Caco-2 (cell line): ENCODE data around the gene EVPL. TPM values are rescaled to one million over a fixed set of nuclear protein-coding genes. Genes with fewer than 3 reads are reported as not detected.
"Not testable (repeated sequence)": the region's sequence is repeated elsewhere in the genome, so short reads cannot be mapped to it uniquely, and the experiment has no call there.

ENCODE experiments used
- BruUV-seq: library from RNA; stranded (reverse); fragments of 400-500 nt; replicated peaks from 2 replicates; lab custom pipeline; 2021; lab: Mats Ljungman, UMichigan
- CTCF ChIA-PET: fragments of 300-600 bp; sonication (Branson Sonifier 250); formaldehyde crosslinking; loops from one replicate; lab custom pipeline; 2022; ENCODE audit warnings: antibody characterized with exemption; lab: Charles Lee
- POLR2A ChIA-PET: fragments of 300-600 bp; sonication (Branson Sonifier 250); formaldehyde crosslinking; loops from one replicate; lab custom pipeline; 2022; ENCODE audit warnings: antibody characterized with exemption; lab: Charles Lee
- DNase-seq, 2 experiments: peaks; one replicate each; pipeline versions ENCODE4 v3.0.0 to v3.0.0-alpha.2; 2020 to 2022
- H3K27me3 ChIP-seq: replicated peaks from 2 replicates; pipeline ENCODE4 v1.6.0; 2011; ENCODE audit warnings: low read length; ENCODE audit not compliant: control insufficient read depth, insufficient read depth
- H3K36me3 ChIP-seq: 2 replicates; pipeline ENCODE4 v1.5.1; 2011; ENCODE audit warnings: low read length; ENCODE audit not compliant: control insufficient read depth, insufficient read depth
- H3K4me1 ChIP-seq: fragments of 250-450 bp; sonication (Bioruptor Pico); 2 replicates; pipeline ENCODE4 v1.5.1; 2020; ENCODE audit warnings: mild to moderate bottlenecking
- H3K4me3 ChIP-seq: 2 replicates; pipeline ENCODE4 v1.5.1; 2011; ENCODE audit warnings: low read depth, mild to moderate bottlenecking, control low read depth, low read length
- H3K9me3 ChIP-seq: fragments of 250-450 bp; sonication (Bioruptor Pico); 2 replicates; pipeline ENCODE4 v1.5.1; 2020; ENCODE audit warnings: mild to moderate bottlenecking, moderate library complexity
- H3K27ac Mint-ChIP-seq: one replicate; pipeline ENCODE4 v1.8.0; 2022; ENCODE audit warnings: mixed read lengths; ENCODE audit not compliant: unreplicated experiment
- H3K27me3 Mint-ChIP-seq: one replicate; pipeline ENCODE4 v1.8.0; 2022; ENCODE audit warnings: mixed read lengths; ENCODE audit not compliant: insufficient read depth, unreplicated experiment
- H3K36me3 Mint-ChIP-seq: one replicate; pipeline ENCODE4 v1.8.0; 2022; ENCODE audit warnings: mild to moderate bottlenecking, mixed read lengths; ENCODE audit not compliant: insufficient read depth, unreplicated experiment
- H3K4me1 Mint-ChIP-seq: one replicate; pipeline ENCODE4 v1.8.0; 2022; ENCODE audit warnings: low read depth, mixed read lengths; ENCODE audit not compliant: unreplicated experiment
- H3K4me3 Mint-ChIP-seq: one replicate; pipeline ENCODE4 v1.8.0; 2022; ENCODE audit warnings: mild to moderate bottlenecking, moderate library complexity, mixed read lengths; ENCODE audit not compliant: unreplicated experiment
- H3K9me3 Mint-ChIP-seq: one replicate; pipeline ENCODE4 v1.8.0; 2022; ENCODE audit warnings: mixed read lengths; ENCODE audit not compliant: unreplicated experiment
- CTCF ChIP-seq, 2 experiments: fragments of 200-600 bp in 1 of 2; IDR thresholded peaks; 1 replicate in 1 of 2; 2 replicates in 1 of 2; pipeline versions ENCODE4 v1.5.1 to v1.8.0; 2011 to 2022; ENCODE audit warnings: antibody characterized with exemption in 1 of 2, control low read depth in 1 of 2, inconsistent platforms in 1 of 2, low read depth in 1 of 2, low read length in 1 of 2, mild to moderate bottlenecking in 1 of 2, moderate library complexity in 1 of 2; ENCODE audit not compliant: insufficient read depth in 1 of 2, severe bottlenecking in 1 of 2, unreplicated experiment in 1 of 2
- intact Hi-C: fragments of 100-400 bp; cut with micrococcal nuclease; formaldehyde crosslinking; loops from one replicate; pipeline ENCODE4 v1.10.0; 2022; ENCODE audit not compliant: unreplicated experiment
- total RNA-seq: library from RNA; stranded (reverse); gene quantifications from 2 replicates; pipeline ENCODE4 v1.2.3, GENCODE V29; 2022

The EVPL gene
- total RNA-seq, 1 experiment from 2014 or later: 0.16 TPM

GRCh38 chr17:75976175-75976848 lies 50.8 kb downstream of the EVPL start:
- Mint-ChIP-seq H3K4me1 (peaks cover 28% of the 10 kb centered on the region), H3K36me3 (peaks cover 63% of the 10 kb centered on the region), H3K9me3 (no peaks in the 10 kb centered on the region), H3K4me3 (peak overlapping the region; percentile 38), H3K27me3 (no peaks in the 10 kb centered on the region), H3K27ac (peak overlapping the region; percentile 40)
- ChIA-PET POLR2A (no interaction called here), CTCF (interaction anchor here (1.0 kb wide), 1 partner anchor 71 kb away, joined by 3 read pairs; the partner anchor contains the start of gene MRPL38)
- Histone ChIP-seq H3K4me1 (peaks cover 31% of the 10 kb centered on the region), H3K4me3 (no peak overlapping the region), H3K36me3 (no peaks in the 10 kb centered on the region; the same call in 1 of the 2 replicates), H3K27me3 (no peaks in the 10 kb centered on the region), H3K9me3 (no peaks in the 10 kb centered on the region)
- TSS peak; percentile 9 for BruUV-seq
- no peak for TF ChIP-seq CTCF (IDR thresholded peaks at IDR 0.05; ENCODE audit: insufficient read depth in 1 of 2, low read depth in 1 of 2, low read length in 1 of 2, severe bottlenecking in 1 of 2, unreplicated experiment in 1 of 2)
- no peak for DNase-seq
- intact Hi-C loops: loop anchor here (10.0 kb wide), 1 partner anchor 192 kb away; the partner anchor contains the start of gene UNK

GRCh38 chr17:75975757-75976174 lies 51.3 kb downstream of the EVPL start:
- CTCF ChIA-PET: no interaction called here
- BruUV-seq: no TSS peak
- H3K4me3 Mint-ChIP-seq: peak overlapping the region; percentile 38

GRCh38 chr17:75975187-75975586 lies 51.9 kb downstream of the EVPL start:
- H3K9me3 Mint-ChIP-seq, BruUV-seq, H3K36me3 ChIP-seq, H3K4me3 ChIP-seq, H3K9me3 ChIP-seq, H3K27ac Mint-ChIP-seq, DNase-seq, POLR2A ChIA-PET, H3K27me3 Mint-ChIP-seq, CTCF ChIA-PET, H3K27me3 ChIP-seq, H3K4me3 Mint-ChIP-seq: not testable (repeated sequence)
- H3K4me1 Mint-ChIP-seq: peaks cover 19% of the 10 kb centered on the region
- H3K36me3 Mint-ChIP-seq: peaks cover 74% of the 10 kb centered on the region
- intact Hi-C loops: loop anchor here (10.0 kb wide), 1 partner anchor 190 kb away; the partner anchor contains the start of gene UNK
- H3K4me1 ChIP-seq: peaks cover 28% of the 10 kb centered on the region

More at GRCh38 chr17:75975757-75976174, 51.3 kb downstream of the EVPL start:
- peak overlapping the region; percentile 40 for H3K27ac Mint-ChIP-seq
- DNase-seq: no peak
- no peaks in the 10 kb centered on the region for H3K27me3 ChIP-seq
- POLR2A ChIA-PET: no interaction called here
- H3K9me3 Mint-ChIP-seq: no peaks in the 10 kb centered on the region
- no peaks in the 10 kb centered on the region for H3K27me3 Mint-ChIP-seq
- peaks cover 22% of the 10 kb centered on the region for H3K4me1 Mint-ChIP-seq
- intact Hi-C loops: loop anchor here (10.0 kb wide), 1 partner anchor 191 kb away; the partner anchor contains the start of gene UNK
- H3K36me3 Mint-ChIP-seq: peaks cover 68% of the 10 kb centered on the region
- no peaks in the 10 kb centered on the region; the same call in 1 of the 2 replicates for H3K36me3 ChIP-seq
- peaks cover 28% of the 10 kb centered on the region for H3K4me1 ChIP-seq
- no peak for TF ChIP-seq CTCF (IDR thresholded peaks at IDR 0.05; ENCODE audit: insufficient read depth in 1 of 2, low read depth in 1 of 2, low read length in 1 of 2, severe bottlenecking in 1 of 2, unreplicated experiment in 1 of 2)
- H3K9me3 ChIP-seq: no peaks in the 10 kb centered on the region
- H3K4me3 ChIP-seq: no peak overlapping the region
